ACC112 (cell line): ENCODE results near the gene SLC28A2.
"Not testable (repeated sequence)": the region's sequence is repeated elsewhere in the genome, so short reads cannot be mapped to it uniquely, and the experiment has no call there.

Source experiments
- H2AFZ ChIP-seq: fragments of 200-600 bp; sonication (generic); one replicate; pipeline ENCODE4 v1.6.0; 2017; ENCODE audit warnings: antibody characterized with exemption, low read length; ENCODE audit not compliant: unreplicated experiment
- H3K27ac ChIP-seq: fragments of 200-600 bp; sonication (generic); 2 replicates; pipeline ENCODE4 v1.5.1; 2014; ENCODE audit warnings: low read depth, mild to moderate bottlenecking, antibody characterized with exemption, low read length, moderate library complexity
- H3K27me3 ChIP-seq: fragments of 200-600 bp; sonication (generic); 2 replicates; pipeline ENCODE4 v1.6.1; 2014; ENCODE audit warnings: mild to moderate bottlenecking, antibody characterized with exemption, low read length, moderate library complexity, mixed read lengths; ENCODE audit not compliant: insufficient read depth
- H3K36me3 ChIP-seq: fragments of 200-600 bp; sonication (generic); 2 replicates; pipeline ENCODE4 v1.6.1; 2016; ENCODE audit warnings: mild to moderate bottlenecking, antibody characterized with exemption, low read length, moderate library complexity, mixed read lengths; ENCODE audit not compliant: insufficient read depth
- H3K4me1 ChIP-seq: fragments of 200-600 bp; sonication (generic); one replicate; pipeline ENCODE4 v1.6.1; 2016; ENCODE audit warnings: low read length, mixed read lengths; ENCODE audit not compliant: insufficient read depth, unreplicated experiment, control insufficient read depth
- H3K4me3 ChIP-seq: fragments of 200-600 bp; sonication (generic); 2 replicates; pipeline ENCODE4 v1.5.1; 2014; ENCODE audit warnings: mild to moderate bottlenecking, low read depth, low read length
- H3K79me2 ChIP-seq: fragments of 200-600 bp; sonication (generic); one replicate; pipeline ENCODE4 v1.6.0; 2016; ENCODE audit warnings: low read length; ENCODE audit not compliant: control insufficient read depth, unreplicated experiment, insufficient read depth

Gene SLC28A2

GRCh38 chr15:45291822-45292582 is 40.0 kb downstream of the SLC28A2 start:
- Histone ChIP-seq H3K27ac (no peak overlapping the region), H3K36me3 (no peaks in the 10 kb centered on the region), H3K4me1 (no peaks in the 10 kb centered on the region), H3K79me2 (no peaks in the 10 kb centered on the region), H2AFZ (no peak overlapping the region), H3K4me3 (no peak overlapping the region), H3K27me3 (peaks cover 45% of the 10 kb centered on the region)

GRCh38 chr15:45293326-45293725 is 41.3 kb downstream of the SLC28A2 start:
- not testable (repeated sequence) for H3K27ac ChIP-seq, H3K36me3 ChIP-seq, H3K4me1 ChIP-seq, H2AFZ ChIP-seq, H3K79me2 ChIP-seq, H3K4me3 ChIP-seq
- H3K27me3 ChIP-seq: peaks cover 34% of the 10 kb centered on the region

- H3K79me2 ChIP-seq, H3K36me3 ChIP-seq, H3K4me3 ChIP-seq, H2AFZ ChIP-seq, H3K27ac ChIP-seq, H3K4me1 ChIP-seq: not testable (repeated sequence)
- peaks cover 36% of the 10 kb centered on the region for H3K27me3 ChIP-seq
Measured at GRCh38 chr15:45298964-45299378, 46.9 kb downstream of the SLC28A2 start.

- Histone ChIP-seq H3K79me2 (no peaks in the 10 kb centered on the region), H3K27ac (no peak overlapping the region), H3K4me3 (no peak overlapping the region), H2AFZ (no peak overlapping the region), H3K36me3 (no peaks in the 10 kb centered on the region), H3K27me3 (peaks cover 50% of the 10 kb centered on the region), H3K4me1 (no peaks in the 10 kb centered on the region)
Measured at GRCh38 chr15:45304711-45305110, 52.7 kb downstream of the SLC28A2 start.

GRCh38 chr15:45306105-45306504 is 54.1 kb downstream of the SLC28A2 start:
- H3K27ac ChIP-seq: no peak overlapping the region

GRCh38 chr15:45307230-45307924 is 55.3 kb downstream of the SLC28A2 start:
- H3K36me3 ChIP-seq: no peaks in the 10 kb centered on the region
- H3K27me3 ChIP-seq: peaks cover 46% of the 10 kb centered on the region
- H2AFZ ChIP-seq: peak overlapping the region; percentile 64
- H3K27ac ChIP-seq: no peak overlapping the region
- H3K4me3 ChIP-seq: peak overlapping the region; percentile 73
- no peaks in the 10 kb centered on the region for H3K4me1 ChIP-seq
- H3K79me2 ChIP-seq: no peaks in the 10 kb centered on the region

More at GRCh38 chr15:45306105-45306504, 54.1 kb downstream of the SLC28A2 start:
- H3K4me3 ChIP-seq: no peak overlapping the region
- no peaks in the 10 kb centered on the region for H3K79me2 ChIP-seq
- no peaks in the 10 kb centered on the region for H3K4me1 ChIP-seq
- H3K27me3 ChIP-seq: peaks cover 54% of the 10 kb centered on the region
- H3K36me3 ChIP-seq: no peaks in the 10 kb centered on the region
- no peak overlapping the region for H2AFZ ChIP-seq

GRCh38 chr15:45314117-45314516 is 62.1 kb downstream of the SLC28A2 start:
- H3K4me3 ChIP-seq, H3K36me3 ChIP-seq, H2AFZ ChIP-seq, H3K27ac ChIP-seq, H3K4me1 ChIP-seq, H3K79me2 ChIP-seq: not testable (repeated sequence)
- H3K27me3 ChIP-seq: peaks cover 16% of the 10 kb centered on the region

- Histone ChIP-seq H3K27me3 (peaks cover 24% of the 10 kb centered on the region), H2AFZ (peak overlapping the region; percentile 51), H3K36me3 (no peaks in the 10 kb centered on the region), H3K4me3 (no peak overlapping the region), H3K79me2 (no peaks in the 10 kb centered on the region), H3K27ac (no peak overlapping the region), H3K4me1 (no peaks in the 10 kb centered on the region)
Measured at GRCh38 chr15:45314960-45315359, 62.9 kb downstream of the SLC28A2 start.

GRCh38 chr15:45319472-45320214 is 67.6 kb downstream of the SLC28A2 start:
- H3K27ac ChIP-seq: no peak overlapping the region
- no peaks in the 10 kb centered on the region for H3K79me2 ChIP-seq
- no peak overlapping the region for H3K4me3 ChIP-seq

GRCh38 chr15:45320581-45321205 is 68.7 kb downstream of the SLC28A2 start:
- Histone ChIP-seq H3K27ac (no peak overlapping the region), H2AFZ (no peak overlapping the region), H3K27me3 (peaks cover 62% of the 10 kb centered on the region), H3K4me3 (no peak overlapping the region), H3K36me3 (no peaks in the 10 kb centered on the region), H3K4me1 (no peaks in the 10 kb centered on the region), H3K79me2 (no peaks in the 10 kb centered on the region)

More at GRCh38 chr15:45319472-45320214, 67.6 kb downstream of the SLC28A2 start:
- Histone ChIP-seq H3K27me3 (peaks cover 56% of the 10 kb centered on the region), H3K4me1 (no peaks in the 10 kb centered on the region), H3K36me3 (no peaks in the 10 kb centered on the region), H2AFZ (no peak overlapping the region)
